ENCODE measurements around the gene SFSWAP. TPM values are rescaled to one million over a fixed set of nuclear protein-coding genes. Genes with fewer than 3 reads are reported as not detected.
"Not testable (repeated sequence)": the region's sequence is repeated elsewhere in the genome, so short reads cannot be mapped to it uniquely, and the experiment has no call there.

The SFSWAP gene
- total RNA-seq, 1 experiment from 2014 or later: 76.3 TPM

GRCh38 chr12:131666486-131666885 lies 44.4 kb upstream of the SFSWAP start:
- H3K4me3 Mint-ChIP-seq; H3K27me3 Mint-ChIP-seq (ENCODE audit: low read depth); H3K4me1 Mint-ChIP-seq; H3K36me3 Mint-ChIP-seq; H3K9me3 Mint-ChIP-seq; DNase-seq (ENCODE audit: low spot score); POLR2A ChIA-PET; ATAC-seq; H3K27ac Mint-ChIP-seq; CTCF ChIA-PET: not testable (repeated sequence)

GRCh38 chr12:131666978-131667601 lies 43.8 kb upstream of the SFSWAP start:
- H3K9me3 Mint-ChIP-seq; DNase-seq (ENCODE audit: low spot score); H3K27ac Mint-ChIP-seq; CTCF ChIA-PET; H3K36me3 Mint-ChIP-seq; ATAC-seq; H3K4me3 Mint-ChIP-seq; H3K27me3 Mint-ChIP-seq (ENCODE audit: low read depth); POLR2A ChIA-PET; H3K4me1 Mint-ChIP-seq: not testable (repeated sequence)

GRCh38 chr12:131671276-131671675 lies 39.6 kb upstream of the SFSWAP start:
- H3K27ac Mint-ChIP-seq: no peak overlapping the region
- H3K4me1 Mint-ChIP-seq: no peaks in the 10 kb centered on the region
- no peak overlapping the region for H3K4me3 Mint-ChIP-seq
- DNase-seq (ENCODE audit: low spot score): no peak
- 0 out of 2 replicates have a peak, but pooled peaks cover 3% of the 10 kb centered on the region for H3K36me3 Mint-ChIP-seq
- TF ChIP-seq GABPB1 (CRISPR knock-in tag; IDR thresholded peaks at IDR 0.05): no peak
- no peak for TF ChIP-seq ZNF512 (CRISPR knock-in tag; IDR thresholded peaks at IDR 0.05; ENCODE audit: borderline replicate concordance)
- TF ChIP-seq EMX1 (CRISPR knock-in tag; IDR thresholded peaks at IDR 0.05): no peak
- TF ChIP-seq FOXP1 (CRISPR knock-in tag; IDR thresholded peaks at IDR 0.05; ENCODE audit: borderline replicate concordance): no peak
- no peak for TF ChIP-seq ZNF317 (CRISPR knock-in tag; IDR thresholded peaks at IDR 0.05; ENCODE audit: borderline replicate concordance, low read depth)
- TF ChIP-seq ZNF416 (CRISPR knock-in tag; IDR thresholded peaks at IDR 0.05): no peak
- TF ChIP-seq FOXK1 (CRISPR knock-in tag; IDR thresholded peaks at IDR 0.05): no peak
- TF ChIP-seq FOXJ3 (CRISPR knock-in tag; IDR thresholded peaks at IDR 0.05; ENCODE audit: borderline replicate concordance): no peak
- no peak for TF ChIP-seq E2F4 (CRISPR knock-in tag; IDR thresholded peaks at IDR 0.05; ENCODE audit: borderline replicate concordance, low read depth)
- TF ChIP-seq ARID4B (CRISPR knock-in tag; IDR thresholded peaks at IDR 0.05; ENCODE audit: borderline replicate concordance): no peak
- no peak for TF ChIP-seq ZNF423 (CRISPR knock-in tag; IDR thresholded peaks at IDR 0.05)
- no peak for TF ChIP-seq ATF1 (CRISPR knock-in tag; IDR thresholded peaks at IDR 0.05)
- no peak for TF ChIP-seq NFATC4 (CRISPR knock-in tag; IDR thresholded peaks at IDR 0.05)
- TF ChIP-seq PRRX2 (CRISPR knock-in tag; IDR thresholded peaks at IDR 0.05): no peak
- H3K27me3 Mint-ChIP-seq (ENCODE audit: low read depth): no peaks in the 10 kb centered on the region; the same call in none of the 2 replicates
- POLR2A ChIA-PET: no interaction called here
- CTCF ChIA-PET: no interaction called here
- H3K9me3 Mint-ChIP-seq: peaks cover 12% of the 10 kb centered on the region
- no peak; the same call in 1 of the 2 replicates for ATAC-seq
